A549 (cell line): ENCODE results near the gene CGRRF1. TPM values are rescaled to one million over a fixed set of nuclear protein-coding genes. Genes with fewer than 3 reads are reported as not detected.
A peak's percentile ranks its signal among the peaks of the same experiment; 100 is the strongest.

Experiments
- ATAC-seq, 2 experiments: fragments of 200-7000 bp in 1 of 2; fragments of >200 bp in 1 of 2; cut with Nextera tagmentation in 1 of 2; cut with Tn5 transposase in 1 of 2; 3 replicates each; pipeline versions ENCODE4 v1.8.0 to v1.9.1; 2018 to 2020; ENCODE audit warnings: mild to moderate bottlenecking in 1 of 2, moderate library complexity in 1 of 2
- CTCF ChIA-PET: fragments of 300-600 bp; sonication (Branson Sonifier 250); formaldehyde crosslinking; extraction: SDS; loops from one replicate; lab custom pipeline; 2021; ENCODE audit warnings: antibody characterized with exemption, inconsistent platforms; lab: Yijun Ruan, JAX
- POLR2A ChIA-PET: fragments of 350-600 bp; formaldehyde crosslinking; extraction: SDS; loops from one replicate; lab custom pipeline; 2021; ENCODE audit warnings: antibody characterized with exemption, inconsistent platforms; lab: Yijun Ruan, JAX
- DNase-seq, 2 experiments: peaks; one replicate each; pipeline versions ENCODE4 v3.0.0 to v3.0.0-alpha.2; 2011 to 2016; ENCODE audit warnings: low read depth in 1 of 2, low spot score in 1 of 2
- FAIRE-seq: peaks from 2 replicates; lab custom pipeline; 2011; peaks lifted over from hg19 to GRCh38; lab: Jason Lieb, UNC
- H3K27ac ChIP-seq, 2 experiments: fragments of >200 bp; sonication (Bioruptor Twin); formaldehyde crosslinking; 3 replicates each; pipeline ENCODE4 v1.5.1; 2016 to 2017
- H3K4me1 ChIP-seq: fragments of >200 bp; sonication (Bioruptor Twin); formaldehyde crosslinking; 3 replicates; pipeline ENCODE4 v1.6.1; 2016
- H3K4me2 ChIP-seq: fragments of >200 bp; sonication (Bioruptor Twin); formaldehyde crosslinking; 3 replicates; pipeline ENCODE4 v1.6.1; 2016
- H3K4me3 ChIP-seq: fragments of >200 bp; sonication (Bioruptor Twin); formaldehyde crosslinking; 3 replicates; pipeline ENCODE4 v1.5.1; 2016
- H3K9me3 ChIP-seq: fragments of >200 bp; sonication (Bioruptor Twin); formaldehyde crosslinking; 3 replicates; pipeline ENCODE4 v1.6.1; 2016
- BCL3 ChIP-seq: fragments of >200 bp; sonication (Bioruptor Twin); formaldehyde crosslinking; IDR thresholded peaks from 3 replicates; pipeline ENCODE4 v1.6.1; 2016
- CHD2 ChIP-seq: fragments of 150-350 bp; IDR thresholded peaks from 2 replicates; pipeline ENCODE4 v1.6.1; 2014; ENCODE audit warnings: low read length; ENCODE audit not compliant: partially characterized antibody
- ESRRA ChIP-seq: fragments of 150-350 bp; IDR thresholded peaks from 2 replicates; pipeline ENCODE4 v1.6.1; 2014; ENCODE audit warnings: mild to moderate bottlenecking, low read length, borderline replicate concordance
- FOSB ChIP-seq: fragments of 250-450 bp; sonication (Bioruptor Pico); IDR thresholded peaks from 2 replicates; pipeline ENCODE4 v1.5.0; 2020; ENCODE audit warnings: mild to moderate bottlenecking, moderate library complexity
- HES2 ChIP-seq: fragments of >200 bp; sonication (Bioruptor Twin); formaldehyde crosslinking; IDR thresholded peaks from 2 replicates; pipeline ENCODE4 v1.6.1; 2016
- HEYL ChIP-seq: fragments of 250-450 bp; sonication (Bioruptor Pico); IDR thresholded peaks from 2 replicates; pipeline ENCODE4 v1.8.0; 2021; ENCODE audit warnings: mild to moderate bottlenecking, moderate library complexity
- KDM5A ChIP-seq: fragments of 200-600 bp; sonication (generic); IDR thresholded peaks from 2 replicates; pipeline ENCODE4 v1.6.1; 2016; ENCODE audit warnings: antibody characterized with exemption, mild to moderate bottlenecking
- MAFK ChIP-seq: fragments of 450-650 bp; IDR thresholded peaks from 2 replicates; pipeline ENCODE4 v1.6.1; 2014; ENCODE audit not compliant: partially characterized antibody
- MAZ ChIP-seq: fragments of 150-350 bp; IDR thresholded peaks from 2 replicates; pipeline ENCODE4 v1.6.1; 2014; ENCODE audit warnings: antibody characterized with exemption, low read depth, low read length, borderline replicate concordance
- NPAS2 ChIP-seq: fragments of 250-450 bp; sonication (Bioruptor Pico); IDR thresholded peaks from 2 replicates; pipeline ENCODE4 v1.8.0; 2022; ENCODE audit warnings: mild to moderate bottlenecking, moderate library complexity, borderline replicate concordance
- POLR2A ChIP-seq: IDR thresholded peaks from 2 replicates; pipeline ENCODE4 v1.6.1; 2012; ENCODE audit warnings: mild to moderate bottlenecking, low read length
- POLR2AphosphoS2 ChIP-seq: conservative IDR thresholded peaks from 2 replicates; pipeline ENCODE4 v1.6.1; 2012; ENCODE audit warnings: low read length, improper control_type of control experiment, inconsistent platforms
- RCOR1 ChIP-seq: fragments of 150-350 bp; IDR thresholded peaks from 2 replicates; pipeline ENCODE4 v1.6.1; 2014; ENCODE audit warnings: antibody characterized with exemption, low read length, low read depth
- REST ChIP-seq: fragments of 200-600 bp; sonication (generic); IDR thresholded peaks from 2 replicates; pipeline ENCODE4 v1.6.1; 2016; ENCODE audit warnings: antibody characterized with exemption, mild to moderate bottlenecking, moderate library complexity
- RFX5 ChIP-seq: fragments of 450-650 bp; IDR thresholded peaks from 2 replicates; pipeline ENCODE4 v1.7.1; 2014; ENCODE audit warnings: antibody characterized with exemption, mild to moderate bottlenecking, moderate library complexity
- SMC3 ChIP-seq: fragments of >200 bp; sonication (Bioruptor Twin); formaldehyde crosslinking; IDR thresholded peaks from 3 replicates; pipeline ENCODE4 v1.6.1; 2018; ENCODE audit warnings: inconsistent platforms
- TFCP2L1 ChIP-seq: fragments of 250-450 bp; sonication (Bioruptor Pico); IDR thresholded peaks from 2 replicates; pipeline ENCODE4 v1.5.0; 2021; ENCODE audit warnings: mild to moderate bottlenecking
- TP53 ChIP-seq: fragments of 250-450 bp; sonication (Bioruptor Pico); IDR thresholded peaks from 2 replicates; pipeline ENCODE4 v1.5.0; 2021; ENCODE audit warnings: mild to moderate bottlenecking, moderate library complexity
- USF2 ChIP-seq: fragments of 450-650 bp; IDR thresholded peaks from 2 replicates; pipeline ENCODE4 v1.6.1; 2014; ENCODE audit warnings: antibody characterized with exemption
- ZFP36 ChIP-seq: fragments of 450-650 bp; IDR thresholded peaks from 2 replicates; pipeline ENCODE4 v1.6.1; 2014; ENCODE audit warnings: borderline replicate concordance; ENCODE audit not compliant: partially characterized antibody
- ZSCAN20 ChIP-seq: fragments of 250-450 bp; sonication (Bioruptor Pico); IDR thresholded peaks from 2 replicates; pipeline ENCODE4 v1.8.0; 2022; ENCODE audit warnings: mild to moderate bottlenecking, moderate library complexity
- WGBS: methylation state at CpG from one replicate; pipeline ENCODE4 v1.1.6; 2017; ENCODE audit errors: missing lambda C conversion rate; 5-methylcytosine and 5-hydroxymethylcytosine counted together
- polyA plus RNA-seq, 4 experiments: library from polyadenylated mRNA; depleted of rRNA in 3 of 4; stranded (reverse); fragments of >200 nt; fragmentation: RNase III in 1 of 4; extraction: RNeasy Plus Mini Kit Qiagen cat#74134 plus additional on column Dnase treatment in 1 of 4; gene quantifications; 2 replicates in 3 of 4; 3 replicates in 1 of 4; pipeline ENCODE4 v1.2.3, GENCODE V29; 2011 to 2017

CGRRF1 gene
- polyA plus RNA-seq, 2 of the 4 experiments (the other 2 are of a cell fraction): 15.8 to 35.4 TPM

GRCh38 chr14:54567224-54567638 is 57.5 kb downstream of the CGRRF1 start:
- ChIA-PET CTCF (interaction anchor here (0.6 to 13.8 kb wide), 31 partner anchors 10 to 643 kb away, joined by 3 to 272 read pairs (median 6); partner anchors contain the start of gene CGRRF1), POLR2A (interaction anchor here (0.6 to 4.8 kb wide), 7 partner anchors 10 to 206 kb away, joined by 3 to 78 read pairs (median 6); no protein-coding TSS in a partner anchor)
- peak overlapping the region; percentile 75 for H3K4me3 ChIP-seq
- 0% methylated on average over 15 of the region's 31 CpGs for WGBS
- peak overlapping the region; percentile 88 to 98 for H3K27ac ChIP-seq
- peak in 1 of 2 experiments; percentile 31; a peak in 3 of 6 replicates for ATAC-seq
- peaks cover 35% of the 10 kb centered on the region for H3K4me1 ChIP-seq
- H3K4me2 ChIP-seq: peak overlapping the region; percentile 88
- TF ChIP-seq TP53 (CRISPR knock-in tag) (no peak), BCL3 (no peak), TFCP2L1 (no peak), FOSB (no peak), NPAS2 (CRISPR knock-in tag) (no peak), RCOR1 (no peak), POLR2AphosphoS2 (no peak), ESRRA (no peak), RFX5 (no peak)
- DNase-seq: peak in 1 of 2 experiments; percentile 35
- H3K9me3 ChIP-seq: peaks cover 7% of the 10 kb centered on the region
- no peak for FAIRE-seq

- WGBS: 3% methylated on average over 37 of the region's 70 CpGs
- CTCF ChIA-PET: interaction anchor here (0.7 to 13.8 kb wide), 23 partner anchors 10 to 263 kb away, joined by 3 to 272 read pairs (median 6); partner anchors contain the start of gene CGRRF1
- DNase-seq: peak in 1 of 2 experiments; percentile 59
- FAIRE-seq: no peak
- H3K9me3 ChIP-seq: peaks cover 13% of the 10 kb centered on the region
- H3K4me1 ChIP-seq: peaks cover 35% of the 10 kb centered on the region
- ATAC-seq: peak; percentile 6 to 46; a peak in 3 of 6 replicates
- POLR2A ChIA-PET: interaction anchor here (0.6 to 4.8 kb wide), 8 partner anchors 10 to 206 kb away, joined by 3 to 78 read pairs (median 7); no protein-coding TSS in a partner anchor
- H3K27ac ChIP-seq: peak overlapping the region; percentile 88 to 98
- H3K4me3 ChIP-seq: peak overlapping the region; percentile 75
- peak; percentile 2; the same call in 1 of the 3 replicates for TF ChIP-seq SMC3
- TF ChIP-seq CHD2: no peak
- TF ChIP-seq HEYL (CRISPR knock-in tag): no peak
- no peak for TF ChIP-seq ZSCAN20 (CRISPR knock-in tag)
- TF ChIP-seq MAZ: no peak
- no peak for TF ChIP-seq MAFK
- peak overlapping the region; percentile 88 for H3K4me2 ChIP-seq
These were observed 58.2 kb downstream of the CGRRF1 start for GRCh38 chr14:54567639-54568561.

GRCh38 chr14:54568821-54569595 is 59.3 kb downstream of the CGRRF1 start:
- FAIRE-seq (no peak), ATAC-seq (no peak), DNase-seq (no peak)
- ChIA-PET CTCF (interaction anchor here (0.8 to 13.8 kb wide), 11 partner anchors 9 to 237 kb away, joined by 3 to 272 read pairs (median 11); partner anchors contain the start of gene CGRRF1), POLR2A (interaction anchor here (1.1 to 1.6 kb wide), 2 partner anchors 74 to 83 kb away, joined by 3 to 5 read pairs; no protein-coding TSS in a partner anchor)
- no peak overlapping the region for H3K4me3 ChIP-seq
- H3K4me2 ChIP-seq: peak overlapping the region; percentile 88
- peak overlapping the region in 1 of 2 experiments; percentile 19; a peak in 1 of 6 replicates for H3K27ac ChIP-seq
- peaks cover 20% of the 10 kb centered on the region for H3K9me3 ChIP-seq
- H3K4me1 ChIP-seq: peaks cover 35% of the 10 kb centered on the region
- 81% methylated on average over 13 of the region's 13 CpGs for WGBS
- no peak for TF ChIP-seq NPAS2 (CRISPR knock-in tag)
- no peak for TF ChIP-seq REST
- TF ChIP-seq RCOR1: no peak
- TF ChIP-seq BCL3: no peak
- TF ChIP-seq POLR2A: no peak
- no peak for TF ChIP-seq KDM5A
- no peak for TF ChIP-seq ZFP36
- no peak for TF ChIP-seq ESRRA
- no peak for TF ChIP-seq TP53 (CRISPR knock-in tag)
- TF ChIP-seq USF2: no peak
- no peak for TF ChIP-seq HES2
